ENCODE measurements around the gene MT3.

- TF ChIP-seq CTCF (IDR thresholded peaks at IDR 0.05), result no peak
- TF ChIP-seq POLR2A (IDR thresholded peaks at IDR 0.05), result peak in 1 of 2 donors; percentile 15
Measured at GRCh38 chr16:56551796-56552738, 37.3 kb upstream of the MT3 start.
